Activated naive CD8-positive, alpha-beta T cell treated with anti-CD3 and anti-CD28 coated beads, Interleukin-2, amount 50 U/mL, for 16 hours (primary cell): ENCODE results near the gene LRRK1.

ENCODE experiments used
- DNase-seq: peaks from one replicate; pipeline ENCODE4 v3.0.0-alpha.2; 2020; ENCODE audit warnings: low read depth, low spot score

LRRK1 gene

GRCh38 chr15:100980410-100981046, 61.4 kb downstream of the LRRK1 start:
- no peak for DNase-seq

DNA sequence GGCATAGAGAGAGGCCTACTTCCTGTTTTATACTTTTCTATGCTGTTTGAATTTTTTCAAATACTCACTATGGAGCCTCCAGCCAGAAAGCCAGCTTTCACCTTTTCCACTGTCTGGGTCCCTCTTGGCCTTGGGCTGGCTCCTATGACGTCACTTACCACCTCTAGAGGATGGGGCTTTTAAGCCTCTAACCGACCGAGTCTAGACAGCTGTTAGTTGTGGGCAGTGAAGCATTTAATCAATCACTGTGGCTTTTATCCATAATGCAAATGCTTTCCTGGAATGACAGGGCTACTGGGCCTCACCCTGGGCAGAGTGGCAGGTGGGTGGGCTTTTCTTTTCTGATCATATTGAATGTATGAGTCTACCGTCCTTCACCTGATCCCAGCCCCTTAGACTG, 61.9 kb downstream of the LRRK1 start:
- DNase-seq, result no peak

- no peak for DNase-seq
Observed at GRCh38 chr15:100983221-100983620, 64.1 kb downstream of the LRRK1 start.

DNA sequence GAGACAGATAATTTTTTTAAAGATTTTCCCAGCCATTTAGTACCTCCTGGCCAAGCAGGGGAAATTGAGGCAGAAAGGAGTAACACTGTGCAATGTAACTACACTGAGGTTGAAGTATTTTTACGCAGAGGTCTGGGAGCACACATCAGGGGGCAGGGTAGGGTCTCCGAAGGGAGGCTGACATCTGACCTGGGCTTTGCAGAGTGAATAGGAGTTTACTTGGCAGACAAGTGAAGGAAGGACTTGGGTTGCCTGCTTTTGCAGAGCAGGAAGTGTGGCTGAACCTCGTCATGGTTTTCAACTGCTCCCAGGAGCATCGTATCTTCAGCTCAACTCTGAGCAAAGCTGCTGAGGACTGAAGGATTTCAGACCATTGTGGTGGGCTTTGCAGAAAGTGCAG, 66.2 kb downstream of the LRRK1 start:
- no peak for DNase-seq

- DNase-seq, result no peak
Observed at GRCh38 chr15:100986158-100986896, 67.2 kb downstream of the LRRK1 start.

- DNase-seq, result no peak
Observed at GRCh38 chr15:100987143-100987542, 68.0 kb downstream of the LRRK1 start.

GRCh38 chr15:100988297-100988696, 69.1 kb downstream of the LRRK1 start:
- no peak for DNase-seq

DNA sequence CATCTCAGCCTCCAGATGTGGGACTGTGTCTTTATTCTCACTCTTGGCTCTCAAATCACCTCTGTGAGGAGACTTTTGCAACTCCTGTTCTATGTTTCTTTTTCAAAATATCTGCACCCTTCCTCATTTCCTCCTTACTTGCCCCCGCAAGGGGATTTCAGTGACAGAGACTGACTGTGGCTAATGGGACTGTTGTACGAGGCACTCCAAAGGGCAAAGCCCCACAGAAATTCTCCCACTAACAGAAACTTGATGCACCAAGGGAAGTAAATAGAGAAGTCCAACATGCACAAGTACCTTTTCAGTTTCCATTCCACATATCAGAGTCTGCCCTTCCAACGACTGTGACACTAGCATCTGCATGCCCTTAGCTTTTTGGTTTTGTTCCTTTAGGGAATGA, 69.7 kb downstream of the LRRK1 start:
- no peak for DNase-seq

DNA sequence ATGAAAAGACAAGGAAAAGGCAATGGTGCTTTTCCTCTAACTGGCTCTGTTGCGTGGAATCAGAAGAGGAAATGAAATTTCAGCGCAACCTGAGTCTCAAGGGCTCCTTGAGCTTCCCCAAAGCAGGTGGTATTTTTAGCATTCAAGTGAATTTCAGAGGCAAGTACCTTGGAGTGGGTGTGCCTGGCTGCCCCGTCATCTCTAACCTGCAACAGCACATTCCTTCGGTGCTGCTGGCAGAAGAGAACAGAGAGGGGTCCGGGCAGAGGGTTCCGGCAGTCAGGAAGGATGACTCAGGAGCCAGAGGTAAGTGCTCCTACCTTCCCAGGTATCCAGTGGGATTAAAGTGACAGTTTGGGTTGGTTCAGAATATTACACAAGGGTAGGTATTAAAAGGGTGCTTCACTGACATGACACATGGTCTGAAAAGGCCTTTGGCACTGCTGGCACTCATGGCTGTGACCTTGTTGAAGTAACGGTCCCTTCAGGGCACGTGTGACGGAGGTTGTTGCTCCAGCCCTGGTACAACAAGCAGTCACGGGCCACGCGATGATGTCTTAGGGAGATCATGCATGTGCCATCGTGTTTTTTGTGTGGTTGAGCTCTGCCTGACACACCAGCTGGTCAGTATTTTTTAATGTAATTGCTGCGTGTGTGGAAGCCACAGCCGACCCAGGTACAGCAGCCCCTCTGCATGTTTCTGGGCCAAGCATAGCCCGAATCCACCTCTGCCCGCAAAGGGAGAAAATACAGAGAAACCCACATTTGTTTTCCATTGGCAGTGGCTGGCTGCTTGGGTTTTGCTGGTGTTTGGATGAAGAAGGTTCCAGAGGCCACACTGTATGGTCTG, 75.7 kb downstream of the LRRK1 start:
- DNase-seq, result no peak

- no peak for DNase-seq
Observed at GRCh38 chr15:100995471-100996430, 76.6 kb downstream of the LRRK1 start.

DNA sequence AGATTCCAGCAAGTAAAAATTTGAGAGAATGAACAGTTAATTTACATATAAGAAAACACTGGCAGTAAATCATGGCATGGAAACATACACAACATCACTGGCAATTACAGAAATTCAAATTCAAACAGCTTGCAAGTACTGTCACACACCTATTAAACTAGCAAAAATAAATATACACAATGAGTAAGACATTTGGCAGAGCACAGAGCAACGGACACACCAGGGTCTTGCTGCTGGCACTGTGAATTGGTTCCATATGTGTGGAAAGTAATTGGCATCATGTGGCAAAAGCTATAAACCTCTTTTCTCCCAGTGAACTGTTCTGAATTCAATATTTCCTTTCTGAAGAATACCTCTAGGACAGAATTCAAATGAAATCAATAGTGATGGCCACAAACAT, 78.3 kb downstream of the LRRK1 start:
- no peak for DNase-seq

DNA sequence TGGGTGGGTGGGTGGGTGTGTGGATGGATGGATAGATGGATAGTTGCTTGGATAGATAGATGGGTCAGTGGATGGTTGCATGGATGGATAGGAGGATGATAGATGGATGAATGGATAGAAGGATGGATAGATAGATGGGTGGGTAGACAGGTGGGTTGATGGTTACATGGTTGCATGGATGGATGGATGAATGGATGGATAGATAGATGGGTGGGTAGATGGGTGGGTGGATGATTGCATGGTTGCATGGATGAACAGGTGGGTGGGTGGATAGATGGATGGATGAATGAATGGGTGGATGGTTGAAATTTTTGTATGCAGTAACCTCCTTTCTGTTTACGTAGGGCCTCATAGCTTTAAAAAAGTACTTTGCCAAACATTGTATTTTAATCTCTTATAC, 79.5 kb downstream of the LRRK1 start:
- DNase-seq, result no peak

GRCh38 chr15:100999369-100999768, 80.2 kb downstream of the LRRK1 start:
- DNase-seq, result no peak

GRCh38 chr15:101000271-101000681, 81.1 kb downstream of the LRRK1 start:
- DNase-seq, result no peak

DNA sequence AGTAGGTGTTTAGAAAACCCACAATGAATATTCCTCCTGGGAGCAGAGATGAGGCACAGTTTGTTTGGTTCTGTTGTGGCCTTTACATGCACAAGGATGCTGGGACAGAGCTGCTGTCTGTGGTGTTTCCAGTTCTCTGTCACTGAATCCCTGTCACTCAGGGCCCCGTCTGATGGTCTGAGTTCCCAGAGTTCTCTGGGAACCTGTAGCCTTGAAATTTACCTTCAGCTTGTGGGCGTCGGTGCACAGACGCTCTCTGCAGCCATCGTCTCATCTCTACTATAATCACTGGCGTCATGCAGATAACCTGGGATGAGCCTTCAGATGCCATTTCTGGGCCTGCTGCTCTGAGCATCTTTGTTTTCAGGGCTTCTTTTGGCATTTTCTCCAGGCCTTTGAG, 81.9 kb downstream of the LRRK1 start:
- DNase-seq, result no peak

DNA sequence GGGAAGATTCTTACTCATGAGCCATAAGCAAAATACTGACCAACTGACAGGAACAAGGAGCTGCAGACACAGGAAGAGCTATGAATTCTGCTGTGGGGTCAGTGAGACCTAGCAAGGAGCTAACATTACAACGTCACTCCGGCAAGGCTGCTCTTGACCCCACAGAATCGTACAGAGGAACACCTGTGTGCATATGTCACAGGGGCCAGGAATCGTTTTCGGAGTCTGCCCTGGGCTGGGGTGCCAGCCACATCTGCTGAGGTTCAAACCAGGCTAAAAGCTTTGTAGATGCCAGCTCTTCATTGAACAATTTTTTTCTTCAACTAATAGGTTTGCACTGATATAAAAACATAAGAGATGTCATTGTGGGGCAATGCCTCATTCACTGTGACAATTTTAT, 82.6 kb downstream of the LRRK1 start:
- no peak for DNase-seq

- no peak for DNase-seq
Observed at GRCh38 chr15:101003081-101003480, 83.9 kb downstream of the LRRK1 start.

DNA sequence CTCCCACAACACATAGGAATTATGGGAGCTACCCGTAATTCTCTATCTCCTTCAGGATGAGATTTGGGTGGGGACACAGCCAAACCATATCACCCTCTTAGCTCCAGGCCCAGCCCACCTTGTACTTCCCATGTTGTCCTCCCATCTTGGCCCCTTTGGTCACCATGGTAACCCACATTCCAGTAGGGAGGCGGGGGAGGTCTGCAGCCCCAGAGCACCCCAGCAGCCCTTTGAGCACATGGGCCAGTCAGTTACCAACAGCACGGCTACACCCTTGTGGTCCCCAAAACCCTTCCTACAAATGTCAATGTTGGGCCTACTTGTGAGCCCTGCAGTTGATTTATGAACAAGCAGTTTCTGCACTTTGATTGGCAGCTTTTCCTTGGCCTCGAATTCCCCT, 84.5 kb downstream of the LRRK1 start:
- no peak for DNase-seq

GRCh38 chr15:101004500-101004899, 85.3 kb downstream of the LRRK1 start:
- DNase-seq, result no peak

GRCh38 chr15:101004986-101005747, 86.0 kb downstream of the LRRK1 start:
- no peak for DNase-seq
